IMR-90 (cell line): ENCODE results near the gene ADGRB3. TPM values are rescaled to one million over a fixed set of nuclear protein-coding genes. Genes with fewer than 3 reads are reported as not detected.

ENCODE experiments used
- ATAC-seq: fragments of 200-7000 bp; cut with Tn5 transposase; 2 replicates; pipeline ENCODE4 v1.9.1; 2020; ENCODE audit warnings: low read depth, mild to moderate bottlenecking, moderate library complexity
- BruUV-seq: library from RNA; stranded (reverse); fragments of 400-500 nt; replicated peaks from 2 replicates; lab custom pipeline; 2021; lab: Mats Ljungman, UMichigan
- CTCF ChIA-PET: fragments of 300-600 bp; formaldehyde crosslinking; extraction: SDS; loops from one replicate; lab custom pipeline; 2021; ENCODE audit warnings: antibody characterized with exemption; lab: Yijun Ruan, JAX
- POLR2A ChIA-PET: fragments of 300-600 bp; sonication (Branson Sonifier 250); formaldehyde crosslinking; loops from one replicate; lab custom pipeline; 2022; ENCODE audit warnings: antibody characterized with exemption; ENCODE audit not compliant: unreplicated experiment; lab: Charles Lee
- DNase-seq: peaks from one replicate; pipeline ENCODE4 v3.0.0; 2013
- H2AFZ ChIP-seq: replicated peaks from 2 replicates; pipeline ENCODE3; 2013; ENCODE audit warnings: low read length, mild to moderate bottlenecking; ENCODE audit not compliant: poor library complexity
- H2AK5ac ChIP-seq: 2 replicates; pipeline ENCODE4 v1.6.1; 2013; ENCODE audit warnings: low read depth, low read length, inconsistent platforms
- H2AK9ac ChIP-seq: replicated peaks from 2 replicates; pipeline ENCODE3; 2013; ENCODE audit warnings: mild to moderate bottlenecking, low read depth, low read length, moderate library complexity; ENCODE audit not compliant: poor library complexity
- H2BK120ac ChIP-seq: 2 replicates; pipeline ENCODE4 v1.6.1; 2013; ENCODE audit warnings: low read depth, low read length, inconsistent platforms
- H2BK15ac ChIP-seq: 3 replicates; pipeline ENCODE4 v1.6.1; 2013; ENCODE audit warnings: low read depth, low read length, inconsistent platforms
- H2BK20ac ChIP-seq: 2 replicates; pipeline ENCODE4 v1.6.1; 2013; ENCODE audit warnings: low read depth, mild to moderate bottlenecking, inconsistent platforms, low read length, moderate library complexity
- H2BK5ac ChIP-seq: 2 replicates; pipeline ENCODE4 v1.6.1; 2013; ENCODE audit warnings: mild to moderate bottlenecking, low read depth, low read length, inconsistent platforms; ENCODE audit not compliant: poor library complexity, severe bottlenecking
- H3K14ac ChIP-seq: replicated peaks from 2 replicates; pipeline ENCODE4 v1.6.1; 2013; ENCODE audit warnings: low read depth, low read length, inconsistent platforms
- H3K18ac ChIP-seq: 2 replicates; pipeline ENCODE4 v1.6.1; 2013; ENCODE audit warnings: low read depth, low read length, control low read depth
- H3K23ac ChIP-seq: 2 replicates; pipeline ENCODE4 v1.6.1; 2013; ENCODE audit warnings: low read depth, low read length, inconsistent platforms
- H3K27ac ChIP-seq: 2 replicates; pipeline ENCODE4 v1.5.1; 2013; ENCODE audit warnings: mild to moderate bottlenecking, control low read depth, low read length; ENCODE audit not compliant: insufficient read depth
- H3K27me3 ChIP-seq: 2 replicates; pipeline ENCODE4 v1.6.1; 2013; ENCODE audit warnings: low read length; ENCODE audit not compliant: control insufficient read depth, insufficient read depth
- H3K36me3 ChIP-seq: 2 replicates; pipeline ENCODE4 v1.6.1; 2013; ENCODE audit warnings: low read length, mixed read lengths; ENCODE audit not compliant: control insufficient read depth, insufficient read depth
- H3K4ac ChIP-seq: 2 replicates; pipeline ENCODE4 v1.6.1; 2013; ENCODE audit warnings: low read depth, low read length, inconsistent platforms
- H3K4me1 ChIP-seq: 2 replicates; pipeline ENCODE4 v1.6.1; 2013; ENCODE audit warnings: low read length, mixed read lengths; ENCODE audit not compliant: control insufficient read depth, insufficient read depth
- H3K4me2 ChIP-seq: 2 replicates; pipeline ENCODE4 v1.6.1; 2013; ENCODE audit warnings: low read depth, mild to moderate bottlenecking, control low read depth, low read length, moderate library complexity
- H3K4me3 ChIP-seq: 2 replicates; pipeline ENCODE4 v1.5.1; 2013; ENCODE audit warnings: low read depth, mild to moderate bottlenecking, control low read depth, low read length, moderate library complexity; ENCODE audit not compliant: insufficient read depth
- H3K56ac ChIP-seq: 2 replicates; pipeline ENCODE4 v1.6.1; 2013; ENCODE audit warnings: low read length, inconsistent platforms; ENCODE audit not compliant: insufficient read depth; ENCODE audit errors: extremely low read depth
- H3K79me1 ChIP-seq, 2 experiments: 2 replicates each; pipeline ENCODE4 v1.6.1; 2013; ENCODE audit warnings: low read length in 2 of 2, inconsistent platforms in 1 of 2, low read depth in 1 of 2
- H3K9ac ChIP-seq: 2 replicates; pipeline ENCODE4 v1.6.1; 2013; ENCODE audit warnings: low read depth, low read length, control low read depth
- H3K9me1 ChIP-seq: 2 replicates; pipeline ENCODE4 v1.6.1; 2013; ENCODE audit warnings: low read length, inconsistent platforms; ENCODE audit not compliant: insufficient read depth
- H3K9me3 ChIP-seq: 2 replicates; pipeline ENCODE4 v1.6.1; 2013; ENCODE audit warnings: low read length; ENCODE audit not compliant: control insufficient read depth, insufficient read depth
- H4K20me1 ChIP-seq: 2 replicates; pipeline ENCODE4 v1.6.1; 2013; ENCODE audit warnings: low read length, inconsistent platforms; ENCODE audit not compliant: insufficient read depth
- H4K5ac ChIP-seq: 2 replicates; pipeline ENCODE4 v1.6.1; 2013; ENCODE audit warnings: mild to moderate bottlenecking, low read depth, low read length, control low read depth
- H4K8ac ChIP-seq, 2 experiments: 2 replicates each; pipeline ENCODE4 v1.6.1; 2013; ENCODE audit warnings: low read depth in 2 of 2, low read length in 2 of 2, control low read depth in 1 of 2, inconsistent platforms in 1 of 2
- H4K91ac ChIP-seq: 2 replicates; pipeline ENCODE4 v1.6.1; 2013; ENCODE audit warnings: low read depth, low read length, inconsistent platforms; ENCODE audit not compliant: insufficient read depth
- FOS ChIP-seq: fragments of 150-350 bp; IDR thresholded peaks from 2 replicates; pipeline ENCODE4 v1.6.1; 2016; ENCODE audit warnings: low read depth, low read length
- NFE2L2 ChIP-seq: fragments of 150-350 bp; IDR thresholded peaks from 2 replicates; pipeline ENCODE4 v1.6.1; 2016; ENCODE audit warnings: low read depth, mild to moderate bottlenecking, low read length
- SMC3 ChIP-seq: fragments of 150-350 bp; IDR thresholded peaks from 2 replicates; pipeline ENCODE4 v1.6.1; 2016; ENCODE audit warnings: low read depth, mild to moderate bottlenecking, antibody characterized with exemption, low read length, moderate library complexity
- WGBS, 2 experiments: methylation state at CpG; one replicate each; pipeline versions ENCODE4 v1.1.5 to v1.1.7; 2013; ENCODE audit warnings: missing lambda C conversion rate in 2 of 2; ENCODE audit not compliant: insufficient read length in 1 of 2; ENCODE audit errors: extremely low coverage in 2 of 2; 5-methylcytosine and 5-hydroxymethylcytosine counted together
- dilution Hi-C: fragments of 300-500 bp; cut with HindIII; formaldehyde crosslinking; loops from one replicate; pipeline ENCODE4 v1.14.3; 2018; ENCODE audit warnings: low sequenced_read_pairs; ENCODE audit not compliant: unreplicated experiment
- in situ Hi-C: fragments of 300-500 bp; cut with MboI; formaldehyde crosslinking; loops from 3 replicates; pipeline ENCODE4 v1.14.3; 2019; ENCODE audit warnings: low sequenced_read_pairs, inconsistent platforms, mixed read lengths
- intact Hi-C: fragments of 100-400 bp; cut with micrococcal nuclease; formaldehyde crosslinking; loops from 2 replicates; pipeline ENCODE4 v1.10.0; 2022
- polyA plus RNA-seq, 3 experiments: library from polyadenylated mRNA; depleted of rRNA; stranded (reverse); fragments of >200 nt; gene quantifications; 2 replicates each; pipeline ENCODE4 v1.2.3, GENCODE V29; 2012; ENCODE audit warnings: low replicate concordance in 1 of 3
- total RNA-seq: library from RNA; depleted of rRNA; stranded (reverse); fragments of >200 nt; gene quantifications from 2 replicates; pipeline ENCODE4 v1.2.3, GENCODE V29; 2012

ADGRB3 gene
- total and polyA plus RNA-seq, 2 of the 4 experiments (the other 2 are of a cell fraction): not detected

- Histone ChIP-seq H2AK5ac (no peak overlapping the region), H4K8ac (no peak overlapping the region), H2BK15ac (no peak overlapping the region), H2AFZ (no peak overlapping the region), H3K14ac (no peak overlapping the region), H2AK9ac (no peak overlapping the region), H3K4me2 (no peak overlapping the region), H3K18ac (no peak overlapping the region), H4K5ac (no peak overlapping the region), H2BK20ac (no peak overlapping the region), H3K56ac (no peak overlapping the region), H3K27ac (no peak overlapping the region), H3K9me1 (no peaks in the 10 kb centered on the region), H3K4ac (no peak overlapping the region), H3K79me1 (no peaks in the 10 kb centered on the region), H4K20me1 (no peaks in the 10 kb centered on the region), H3K23ac (no peak overlapping the region), H3K27me3 (no peaks in the 10 kb centered on the region), H2BK120ac (no peak overlapping the region), H3K4me1 (no peaks in the 10 kb centered on the region), H2BK5ac (no peak overlapping the region), H3K36me3 (no peaks in the 10 kb centered on the region), H4K91ac (no peak overlapping the region), H3K4me3 (no peak overlapping the region), H3K9me3 (no peaks in the 10 kb centered on the region), H3K9ac (no peak overlapping the region)
- TF ChIP-seq FOS (no peak), SMC3 (no peak), NFE2L2 (no peak)
- ATAC-seq (no peak), DNase-seq (no peak)
- WGBS, 2 experiments: 77% methylated on average over 3 of the region's 7 CpGs; no CpG with 5 or more reads in 1 of the 2 experiments
- dilution Hi-C loops: no loop called here
- in situ Hi-C loops: no loop called here
- ChIA-PET POLR2A (no interaction called here), CTCF (no interaction called here)
- no TSS peak for BruUV-seq
- intact Hi-C loops: no loop called here
These were observed 649.2 kb downstream of the ADGRB3 start for GRCh38 chr6:69284176-69284730.
